ENCODE measurements around the gene HINT2.

HINT2 gene

DNA sequence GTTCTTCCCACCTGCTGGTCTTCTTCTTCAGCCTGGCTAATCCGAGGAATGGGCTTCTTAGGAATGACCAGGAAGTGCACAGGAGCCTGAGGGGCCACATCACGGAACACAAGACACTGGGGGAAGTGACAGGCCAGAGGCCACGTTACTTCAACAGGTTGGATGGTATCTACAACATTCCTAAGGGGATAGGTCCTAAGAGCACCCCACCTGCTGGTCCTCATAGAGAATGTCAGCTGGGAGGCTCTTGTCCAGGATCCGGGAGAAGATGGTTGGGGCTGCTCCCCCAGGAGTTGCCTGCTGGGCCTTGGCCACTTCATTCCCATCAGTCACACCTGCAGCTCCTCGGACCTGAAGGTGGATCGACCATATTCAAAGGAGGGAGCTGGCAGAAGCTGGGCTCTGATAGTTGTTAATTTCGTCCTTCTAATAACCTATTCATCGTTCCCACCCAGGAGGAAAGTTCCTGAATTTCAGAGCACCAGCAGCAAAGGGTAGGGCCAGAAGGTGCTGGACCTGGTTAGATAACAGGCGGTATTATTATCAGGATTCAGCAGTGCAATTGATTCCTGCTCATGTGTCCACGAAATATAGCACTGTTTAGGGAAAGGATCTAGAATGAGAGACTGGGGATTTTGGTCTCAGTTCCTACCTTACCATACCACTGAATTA lies 1.3 kb downstream of the HINT2 start:
- no peak for TF ChIP-seq CTCF (IDR thresholded peaks at IDR 0.05; ENCODE audit: extremely low read depth, insufficient read depth, missing control alignments)
- in situ Hi-C loops (cut with MboI; ENCODE audit: low pct_unique_long_range_greater_than_20kb, low sequenced_read_pairs, unreplicated experiment), result no loop called here

DNA sequence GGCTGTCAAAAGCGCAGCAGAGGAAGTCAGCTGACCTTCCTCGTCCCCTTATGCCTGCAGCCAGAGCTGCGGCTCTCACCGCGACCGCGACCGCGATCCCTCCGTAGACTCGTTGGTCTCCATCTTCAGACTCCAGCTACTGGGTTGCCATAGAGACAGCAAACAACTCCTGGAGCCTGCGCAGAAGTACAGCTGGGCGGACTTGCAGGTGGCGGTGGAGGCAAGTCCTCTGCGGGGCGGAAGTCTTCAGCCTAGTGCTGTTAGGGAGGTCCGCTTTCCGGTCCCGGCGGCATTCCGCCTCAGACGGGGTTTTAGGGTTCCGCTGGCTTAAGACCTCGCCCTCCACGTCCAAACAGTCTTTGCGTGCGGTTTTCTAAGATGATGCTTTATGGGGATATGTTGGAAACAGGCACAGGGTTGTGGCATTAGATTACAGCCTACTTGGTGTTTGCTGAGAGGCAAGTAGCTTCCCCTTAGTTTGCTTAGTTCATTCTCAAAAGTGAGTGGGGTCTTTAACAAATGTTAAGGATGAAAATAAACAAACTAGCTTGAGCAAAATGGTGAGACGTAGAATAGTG lies 2.7 kb downstream of the HINT2 start, which contains the start of gene SPAG8:
Gene SPAG8 (minus strand): TSS at position 238 of the 578 bp plus-strand sequence. CDS start 115 bp downstream, at position 123.
- in situ Hi-C loops (cut with MboI; ENCODE audit: low pct_unique_long_range_greater_than_20kb, low sequenced_read_pairs, unreplicated experiment), result no loop called here
- DNase-seq (ENCODE audit: low spot score), result peak; percentile 95
- no peak for TF ChIP-seq CTCF (IDR thresholded peaks at IDR 0.05; ENCODE audit: extremely low read depth, insufficient read depth, missing control alignments)

More for the DNA sequence above, 1.3 kb downstream of the HINT2 start:
- no peak for DNase-seq (ENCODE audit: low spot score)

GRCh38 chr9:35811381-35812024 lies 3.3 kb downstream of the HINT2 start:
- no peak for TF ChIP-seq CTCF (IDR thresholded peaks at IDR 0.05; ENCODE audit: extremely low read depth, insufficient read depth, missing control alignments)
- in situ Hi-C loops (cut with MboI; ENCODE audit: low pct_unique_long_range_greater_than_20kb, low sequenced_read_pairs, unreplicated experiment), result no loop called here
- DNase-seq (ENCODE audit: low spot score), result no peak

- in situ Hi-C loops (cut with MboI; ENCODE audit: low pct_unique_long_range_greater_than_20kb, low sequenced_read_pairs, unreplicated experiment), result no loop called here
- DNase-seq (ENCODE audit: low spot score), result no peak
- TF ChIP-seq CTCF (IDR thresholded peaks at IDR 0.05; ENCODE audit: extremely low read depth, insufficient read depth, missing control alignments), result no peak
Measured at GRCh38 chr9:35810122-35810521, 4.7 kb downstream of the HINT2 start.

- no peak for DNase-seq (ENCODE audit: low spot score)
- TF ChIP-seq CTCF (IDR thresholded peaks at IDR 0.05; ENCODE audit: extremely low read depth, insufficient read depth, missing control alignments), result no peak
- in situ Hi-C loops (cut with MboI; ENCODE audit: low pct_unique_long_range_greater_than_20kb, low sequenced_read_pairs, unreplicated experiment), result no loop called here
Measured at GRCh38 chr9:35808433-35808832, 6.4 kb downstream of the HINT2 start.

GRCh38 chr9:35806101-35806500 lies 8.7 kb downstream of the HINT2 start:
- TF ChIP-seq CTCF (IDR thresholded peaks at IDR 0.05; ENCODE audit: extremely low read depth, insufficient read depth, missing control alignments), result no peak
- in situ Hi-C loops (cut with MboI; ENCODE audit: low pct_unique_long_range_greater_than_20kb, low sequenced_read_pairs, unreplicated experiment), result no loop called here
- no peak for DNase-seq (ENCODE audit: low spot score)

Data from GM13977 (cell line).